Measurements from ENCODE around the gene P4HA2.

P4HA2 gene

GRCh38 chr5:132264546-132265335 is 37.1 kb upstream of the P4HA2 start:
- DNase-seq (ENCODE audit: low read depth, low spot score): no peak

DNA sequence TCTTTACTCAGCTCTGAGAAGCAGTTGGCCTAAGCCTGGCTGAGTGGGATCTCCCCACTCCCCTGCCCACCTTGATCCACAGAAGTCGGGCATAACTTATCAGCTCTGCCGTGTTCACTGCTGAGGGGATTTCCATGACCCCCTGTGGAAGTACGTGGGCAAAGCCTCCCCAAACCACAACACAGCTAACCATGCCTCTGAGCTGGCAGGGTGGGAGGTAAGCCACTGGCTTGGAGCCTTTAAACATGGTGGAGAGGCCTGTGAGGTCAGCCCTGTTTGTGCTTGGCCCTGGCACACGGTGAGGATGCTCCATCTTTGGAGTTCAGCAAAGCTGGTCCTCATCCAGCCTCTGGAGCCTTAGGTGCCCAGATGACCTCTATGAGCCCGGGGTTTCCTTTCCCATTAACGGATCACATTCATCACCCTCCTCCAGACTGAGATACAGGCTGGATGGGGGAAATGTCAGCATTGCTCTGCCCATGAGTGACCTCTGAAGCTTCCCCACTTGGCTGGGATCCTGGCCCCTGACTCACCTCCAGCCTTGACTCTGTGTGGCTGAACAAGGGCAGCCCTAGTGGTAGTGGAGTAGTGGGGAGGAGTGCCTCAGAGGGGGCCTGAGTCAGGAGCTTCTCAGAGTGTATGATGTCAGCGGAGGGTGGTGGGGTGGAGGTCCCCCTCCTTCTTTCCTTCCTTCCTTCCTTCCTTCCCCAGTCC is 36.1 kb upstream of the P4HA2 start:
- DNase-seq (ENCODE audit: low read depth, low spot score): no peak

- no peak for DNase-seq (ENCODE audit: low read depth, low spot score)
Observed at GRCh38 chr5:132262882-132263547, 35.4 kb upstream of the P4HA2 start.

- no peak for DNase-seq (ENCODE audit: low read depth, low spot score)
Observed at GRCh38 chr5:132261881-132262845, 34.5 kb upstream of the P4HA2 start.

GRCh38 chr5:132260714-132261551 is 33.3 kb upstream of the P4HA2 start:
- no peak for DNase-seq (ENCODE audit: low read depth, low spot score)

- no peak for DNase-seq (ENCODE audit: low read depth, low spot score)
Observed at GRCh38 chr5:132260051-132260450, 32.4 kb upstream of the P4HA2 start.

- DNase-seq (ENCODE audit: low read depth, low spot score): no peak
Observed at GRCh38 chr5:132259069-132259851, 31.6 kb upstream of the P4HA2 start.

DNA sequence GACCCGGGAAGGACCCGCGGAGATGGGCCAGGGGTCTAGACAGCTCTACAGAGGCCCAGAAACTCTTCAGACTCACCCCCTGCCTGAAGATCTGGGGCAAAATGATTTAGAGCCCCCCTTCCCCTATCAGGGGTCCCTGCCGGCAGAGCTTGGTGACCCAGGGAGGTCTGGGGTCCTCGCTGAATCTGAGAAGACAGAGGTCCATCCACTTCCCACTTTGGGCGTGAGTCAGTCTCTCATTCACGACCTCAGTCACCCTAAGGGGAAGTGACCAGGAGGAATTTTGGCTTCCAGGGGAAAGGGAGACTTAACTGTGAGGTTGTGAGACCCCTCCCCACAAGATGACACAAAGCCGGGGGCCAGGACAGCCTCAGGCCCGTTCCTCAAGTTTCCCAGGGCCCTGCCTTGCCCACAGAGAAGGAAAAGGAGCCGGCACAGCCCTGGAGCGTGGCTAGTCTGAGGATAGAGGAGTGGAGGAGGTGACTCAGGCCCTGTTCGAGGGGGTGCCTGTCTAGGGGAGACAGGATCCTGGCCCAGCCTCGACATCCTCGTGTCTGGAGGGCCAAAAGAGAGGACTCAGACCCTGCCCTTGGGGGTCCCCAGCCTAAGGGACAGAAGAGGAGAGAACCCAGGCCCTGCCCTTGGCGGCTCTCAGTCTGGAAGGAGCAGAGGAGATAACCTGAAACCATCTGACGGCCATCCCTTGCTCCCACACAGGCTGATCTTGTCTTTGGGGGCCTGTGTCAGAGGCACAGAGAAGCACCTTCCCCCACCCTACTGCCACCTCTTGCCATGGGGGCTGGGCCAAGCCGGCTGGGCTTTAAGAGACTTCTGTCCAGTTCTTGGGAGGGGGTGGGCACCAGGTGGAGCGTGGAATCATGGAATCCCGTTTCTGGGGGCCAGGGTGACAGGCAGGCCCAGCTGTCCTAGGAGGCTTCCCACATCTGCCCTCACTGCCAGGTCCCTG is 30.7 kb upstream of the P4HA2 start:
- DNase-seq (ENCODE audit: low read depth, low spot score): no peak

DNA sequence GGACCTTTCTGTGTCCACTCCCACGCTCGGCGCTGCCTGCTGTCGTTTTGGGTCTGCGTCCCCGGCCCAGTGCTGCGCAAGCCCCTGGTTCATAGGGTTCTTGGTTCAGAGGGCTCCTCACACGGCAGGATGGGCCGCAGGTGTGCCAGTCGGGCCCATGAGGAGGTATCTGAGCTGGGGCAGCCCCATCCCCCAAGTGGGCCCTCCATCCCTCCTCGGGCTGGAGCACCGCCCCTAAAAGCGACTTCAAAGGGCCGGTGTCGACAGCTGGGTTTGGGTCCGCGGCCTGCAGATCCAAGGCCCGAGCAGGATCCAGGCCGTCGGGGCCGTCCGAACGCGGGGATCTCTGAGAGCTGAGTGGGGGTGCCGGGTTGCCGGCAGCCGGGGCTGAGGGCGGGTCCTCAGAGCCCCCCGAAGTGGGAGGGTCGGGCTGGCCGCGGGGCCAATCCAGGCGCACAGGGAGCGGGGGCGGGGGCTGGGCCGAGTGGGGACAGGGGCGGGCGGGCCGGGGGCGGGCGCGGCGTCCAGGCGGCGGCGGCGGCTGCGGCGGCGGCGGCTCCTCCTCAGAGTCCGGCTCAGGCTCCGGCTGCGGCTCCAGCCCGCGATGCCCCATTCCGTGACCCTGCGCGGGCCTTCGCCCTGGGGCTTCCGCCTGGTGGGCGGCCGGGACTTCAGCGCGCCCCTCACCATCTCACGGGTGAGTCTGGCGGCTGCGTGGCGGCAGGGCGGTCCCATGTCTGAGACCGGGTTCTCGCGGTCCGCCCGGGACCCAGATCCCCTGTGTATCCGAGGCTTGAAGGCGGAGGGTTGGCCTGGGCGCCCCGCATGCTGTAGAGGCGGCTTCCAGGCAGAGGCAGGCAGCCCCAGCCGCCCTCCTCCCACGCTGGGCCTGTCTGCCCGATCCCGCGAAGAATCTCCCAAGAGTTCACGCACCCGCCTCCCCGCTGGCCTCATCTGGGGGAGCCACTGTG is 29.8 kb upstream of the P4HA2 start, which contains the start of gene PDLIM4:
PDLIM4 (plus strand) TSS at position 566 of the 971 bp plus-strand sequence; CDS start at position 605, 39 bp downstream.
- DNase-seq (ENCODE audit: low read depth, low spot score): no peak

- DNase-seq (ENCODE audit: low read depth, low spot score): no peak
Observed at GRCh38 chr5:132256783-132257130, 29.1 kb upstream of the P4HA2 start.

- DNase-seq (ENCODE audit: low read depth, low spot score): no peak
Observed at GRCh38 chr5:132256086-132256782, 28.6 kb upstream of the P4HA2 start.

DNA sequence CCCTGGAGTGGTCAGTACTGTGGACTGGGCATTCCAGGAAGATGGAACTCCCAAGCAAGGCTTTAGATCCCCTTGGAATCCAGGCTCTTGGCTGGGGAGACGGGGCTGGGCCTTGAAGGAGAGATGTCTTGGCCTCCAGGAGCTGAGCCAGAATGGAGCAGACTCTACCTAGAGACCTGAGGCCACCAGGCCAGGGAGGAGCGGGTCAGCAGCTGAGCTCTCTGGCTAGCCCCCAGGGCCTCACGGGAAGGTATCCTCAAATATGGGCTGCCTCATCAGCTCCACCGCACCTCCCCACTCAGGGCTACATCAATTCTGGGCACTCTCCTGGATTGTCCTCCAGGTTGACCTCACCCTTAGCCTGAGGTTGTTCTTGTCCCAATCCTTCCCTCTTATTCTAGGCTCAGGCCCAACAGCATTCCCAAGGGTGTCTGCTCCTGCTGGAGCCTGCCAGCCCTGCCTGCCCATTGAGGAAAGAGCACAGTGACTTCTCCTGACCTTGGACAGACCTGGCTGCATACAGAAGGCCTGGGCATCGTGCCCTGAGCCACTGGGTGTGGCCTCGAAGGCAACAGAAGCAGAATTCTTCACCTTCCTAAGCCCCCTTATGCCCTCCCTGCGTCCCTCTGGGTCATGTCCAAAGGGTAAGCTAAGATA is 26.8 kb upstream of the P4HA2 start:
- no peak for DNase-seq (ENCODE audit: low read depth, low spot score)

DNA sequence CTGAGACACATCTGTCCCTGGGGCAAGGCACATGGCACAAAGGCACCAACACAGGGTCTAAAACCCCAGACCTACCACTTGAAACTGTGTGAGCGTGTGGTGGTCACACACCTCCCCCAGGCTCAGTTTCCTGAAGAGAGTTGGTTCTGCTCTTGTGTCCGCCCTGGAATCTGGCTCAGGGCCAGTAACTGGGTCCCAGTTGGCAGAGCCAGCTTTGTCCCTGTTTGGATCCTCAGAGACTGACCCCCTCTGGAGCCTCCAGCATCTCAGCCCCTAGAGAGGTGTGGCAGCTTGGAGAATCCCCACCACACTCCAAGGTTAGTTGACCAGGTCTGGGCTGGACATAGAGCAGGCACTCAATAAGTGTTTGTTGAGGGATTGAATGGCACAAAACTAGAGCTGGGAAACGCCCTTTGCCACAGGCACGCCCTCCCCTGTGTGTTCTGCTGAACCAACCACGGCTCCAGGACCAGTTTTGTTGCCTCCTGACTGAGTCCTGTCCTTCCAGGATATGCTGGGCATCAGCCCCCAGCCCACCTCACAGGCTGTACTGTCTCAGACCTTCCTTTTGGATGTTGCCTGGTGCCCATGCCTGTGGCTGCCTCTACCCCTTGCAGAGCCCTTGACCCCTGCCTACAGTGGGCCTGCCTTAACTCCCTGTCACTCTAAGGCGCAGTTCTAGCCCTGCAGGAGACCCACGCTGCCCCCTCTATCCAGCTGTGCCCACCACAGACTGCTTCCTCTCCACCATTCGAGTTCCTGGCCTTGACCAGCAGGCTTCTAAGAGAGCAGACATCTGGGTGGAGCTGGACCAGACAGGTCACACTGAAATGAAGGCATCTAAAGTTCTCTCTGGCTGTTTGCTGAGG is 26.0 kb upstream of the P4HA2 start:
- DNase-seq (ENCODE audit: low read depth, low spot score): no peak

- DNase-seq (ENCODE audit: low read depth, low spot score): no peak
Observed at GRCh38 chr5:132253008-132253441, 25.4 kb upstream of the P4HA2 start.

GRCh38 chr5:132251220-132251725 is 23.6 kb upstream of the P4HA2 start:
- DNase-seq (ENCODE audit: low read depth, low spot score): no peak
